ENCODE data around the gene RAB11A. TPM values are rescaled to one million over a fixed set of nuclear protein-coding genes. Genes with fewer than 3 reads are reported as not detected.

The RAB11A gene
- total and polyA plus RNA-seq, 9 of the 15 experiments (the other 6 are each of a cell fraction or from before 2014, with no cell fraction given), result 129 to 369 (median 245) TPM

DNA sequence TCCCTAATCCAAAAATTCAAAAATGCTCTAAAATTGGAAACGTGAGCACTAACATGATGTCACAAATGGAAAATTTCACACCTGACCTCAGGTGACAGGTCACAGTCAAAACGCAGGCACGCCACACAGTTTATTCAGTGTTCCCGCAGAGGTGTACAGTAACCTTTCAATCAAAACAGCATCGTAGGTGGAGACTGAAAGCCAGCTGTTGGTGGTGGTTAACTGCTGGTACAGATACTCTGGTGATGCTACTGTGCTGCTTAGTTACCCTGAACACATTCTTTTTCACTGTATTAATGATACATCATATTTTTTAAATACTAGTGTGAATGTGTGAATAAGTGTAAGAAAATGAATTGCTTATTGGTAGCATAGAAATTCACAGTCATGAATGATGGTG, 23.8 kb downstream of the RAB11A start:
- Histone ChIP-seq H3K27ac (ENCODE audit: extremely low read depth, low read depth, low read length) (no peak overlapping the region), H3K9me1 (ENCODE audit: control insufficient read depth, insufficient read depth, low read length) (peaks cover 3% of the 10 kb centered on the region), H2AFZ (ENCODE audit: low read depth, low read length) (no peak overlapping the region), H3K9me3 (replicated peaks; ENCODE audit: control insufficient read depth, insufficient read depth, low read depth, low read length) (no peaks in the 10 kb centered on the region), H4K20me1 (replicated peaks; ENCODE audit: control insufficient read depth, insufficient read depth, low read length) (no peaks in the 10 kb centered on the region; the same call in 1 of the 2 replicates), H3K36me3 (ENCODE audit: control insufficient read depth, insufficient read depth, low read length) (peaks cover 73% of the 10 kb centered on the region), H3K4me3 (no peak overlapping the region), H3K9ac (ENCODE audit: insufficient read depth in 1 of 2, low read depth in 2 of 2, low read length in 2 of 2) (no peak overlapping the region), H3K79me2 (ENCODE audit: control insufficient read depth, insufficient read depth, low read length) (peaks cover 4% of the 10 kb centered on the region; the same call in 2 of the 3 replicates), H3K27me3 (ENCODE audit: control insufficient read depth in 2 of 2, insufficient read depth in 2 of 2, low read length in 2 of 2) (no peaks in the 10 kb centered on the region), H3K4me2 (ENCODE audit: insufficient read depth, low read length) (no peak overlapping the region), H3K4me1 (replicated peaks in 1 of 2; ENCODE audit: control insufficient read depth in 2 of 2, insufficient read depth in 2 of 2, low read length in 2 of 2) (no peaks in the 10 kb centered on the region)
- in situ Hi-C loops (cut with MboI), result no loop called here
- DNase-seq (ENCODE audit: extremely low read depth in 1 of 4, low spot score in 3 of 4) (no peak), ATAC-seq (no peak), FAIRE-seq (no peak)
- BruUV-seq (replicated peaks), result no TSS peak
- WGBS (ENCODE audit: insufficient coverage, low coverage, missing lambda C conversion rate), result 94% methylated on average over 5 of the region's 5 CpGs
- POLR2A ChIA-PET, result no interaction called here
- intact Hi-C loops (cut with micrococcal nuclease), result no loop called here
- TF ChIP-seq EP400 (IDR thresholded peaks at IDR 0.05), result no peak
- TF ChIP-seq ZNF644 (tag; IDR thresholded peaks at IDR 0.05; ENCODE audit: low read depth), result no peak
- TF ChIP-seq ZNF274 (IDR thresholded peaks at IDR 0.05; ENCODE audit: borderline replicate concordance, low read depth, low read length), result no peak
- TF ChIP-seq DEAF1 (CRISPR knock-in tag; IDR thresholded peaks at IDR 0.05), result no peak
- no peak for TF ChIP-seq STAT5B (CRISPR knock-in tag; IDR thresholded peaks at IDR 0.05)
- TF ChIP-seq HMG20A (CRISPR knock-in tag; conservative IDR thresholded peaks at IDR 0.05), result no peak
- no peak for TF ChIP-seq ARID2 (IDR thresholded peaks at IDR 0.05)
- CTCF ChIA-PET (ENCODE audit: low intra/inter-chr PET ratio), result no interaction called here

Data from K562 (cell line).